T-helper 1 cell treated with Interleukin-12 subunit alpha and Interleukin-12 subunit beta and Interleukin-4 antibody, amounts not matched to agents 30 ng/mL and 1 ng/mL, for 36 hours (primary cell): ENCODE data around the gene ITGBL1. TPM values are rescaled to one million over a fixed set of nuclear protein-coding genes. Genes with fewer than 3 reads are reported as not detected.
"Not testable (repeated sequence)": the region's sequence is repeated elsewhere in the genome, so short reads cannot be mapped to it uniquely, and the experiment has no call there.

ENCODE experiments used
- intact Hi-C: fragments of 100-400 bp; cut with micrococcal nuclease; formaldehyde crosslinking; loops from one replicate; pipeline ENCODE4 v1.15.1; 2024
- total RNA-seq: library from RNA; stranded (reverse); gene quantifications from 2 replicates; pipeline ENCODE4 v1.2.3, GENCODE V29; 2022

ITGBL1 gene
- total RNA-seq, 1 donor from 2014 or later: not detected

DNA sequence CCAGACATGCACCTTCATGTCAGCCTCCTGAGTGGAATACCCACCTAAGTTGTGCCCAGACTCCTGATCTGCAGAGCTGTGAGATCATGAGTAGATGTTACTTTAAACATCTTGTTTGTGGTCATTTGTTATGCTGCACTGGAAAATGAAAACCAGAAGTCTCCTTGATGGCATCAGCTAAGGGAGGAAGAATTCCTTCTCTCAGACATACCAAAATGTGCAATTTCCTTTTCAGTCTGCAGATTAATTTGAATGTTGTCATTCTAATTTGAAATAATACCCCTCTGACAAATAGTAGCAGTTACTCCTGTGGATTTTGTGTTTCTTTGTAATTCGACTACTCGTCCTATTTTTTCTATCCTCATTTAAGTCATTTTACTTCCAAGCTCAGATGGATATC is 59.3 kb downstream of the ITGBL1 start:
- intact Hi-C loops: loop anchor here (5.0 kb wide), 1 partner anchor 431 kb away; no protein-coding TSS in a partner anchor

DNA sequence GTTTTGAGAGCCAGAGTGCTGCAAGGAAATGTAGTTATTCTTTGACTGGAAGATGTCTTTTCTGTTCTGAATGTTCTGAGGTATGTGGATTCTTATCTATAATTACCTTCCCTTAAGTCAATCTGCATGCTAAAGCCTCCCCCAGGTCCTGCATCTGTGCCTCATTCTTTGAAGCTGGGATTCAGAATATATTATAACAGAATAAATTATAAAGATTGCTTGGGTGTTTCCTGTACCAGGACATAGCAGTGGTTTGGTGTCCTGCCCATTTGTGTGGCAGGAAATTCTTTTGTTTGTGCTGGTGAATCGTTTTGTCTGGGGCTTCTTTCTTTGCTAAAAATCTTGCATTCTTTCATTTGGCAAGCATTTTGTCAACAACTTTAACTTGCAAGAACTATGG is 60.2 kb downstream of the ITGBL1 start:
- intact Hi-C loops: loop anchor here (5.0 kb wide), 1 partner anchor 430 kb away; no protein-coding TSS in a partner anchor

DNA sequence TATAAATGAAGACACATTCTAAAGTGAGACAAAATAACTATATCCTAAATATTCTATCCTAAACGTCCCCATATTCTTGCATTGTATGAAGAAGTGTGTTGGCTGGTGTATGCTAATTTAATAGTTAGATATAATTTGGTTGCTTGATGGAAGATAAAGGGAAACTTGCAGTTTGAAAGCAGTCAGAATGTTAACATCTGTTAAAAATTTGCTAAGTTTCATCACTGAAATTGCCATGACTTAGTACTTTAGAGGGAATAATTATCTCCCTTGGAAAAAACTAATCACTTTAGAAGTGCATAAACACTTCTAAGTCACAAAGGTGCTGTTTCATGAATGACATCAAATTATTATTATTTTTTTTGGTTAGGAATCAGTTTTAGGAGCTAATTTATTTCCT is 61.6 kb downstream of the ITGBL1 start:
- intact Hi-C loops: loop anchor here (1.0 to 5.0 kb wide), 5 partner anchors 113 to 943 kb away; no protein-coding TSS in a partner anchor

DNA sequence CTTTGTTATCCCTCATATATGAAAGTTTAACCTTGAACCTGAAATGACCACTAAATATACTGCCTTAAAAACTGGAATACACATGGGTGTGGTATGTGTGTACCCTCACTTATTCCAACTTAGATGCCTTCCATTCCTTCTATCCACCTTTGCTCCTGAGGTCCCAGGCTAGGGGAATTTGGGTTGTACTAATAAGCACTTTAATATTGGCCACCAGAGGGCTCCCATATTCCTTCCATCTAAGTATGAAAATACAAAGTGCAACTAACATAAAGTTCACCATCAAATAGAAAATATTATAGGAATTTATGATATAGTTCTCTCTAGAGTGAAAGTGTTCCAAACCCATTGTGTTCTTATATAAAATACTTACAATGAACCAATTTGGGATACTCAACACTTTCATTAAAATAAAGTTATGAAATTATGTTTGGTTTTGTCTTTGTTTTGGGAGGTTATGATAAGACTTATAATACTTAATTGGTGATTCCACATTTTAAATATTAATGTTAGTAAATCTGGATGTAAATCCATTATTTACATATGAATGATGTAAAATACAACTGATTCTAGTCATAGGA is 62.3 kb downstream of the ITGBL1 start:
- intact Hi-C loops: loop anchor here (1.0 to 5.0 kb wide), 5 partner anchors 113 to 943 kb away; no protein-coding TSS in a partner anchor

DNA sequence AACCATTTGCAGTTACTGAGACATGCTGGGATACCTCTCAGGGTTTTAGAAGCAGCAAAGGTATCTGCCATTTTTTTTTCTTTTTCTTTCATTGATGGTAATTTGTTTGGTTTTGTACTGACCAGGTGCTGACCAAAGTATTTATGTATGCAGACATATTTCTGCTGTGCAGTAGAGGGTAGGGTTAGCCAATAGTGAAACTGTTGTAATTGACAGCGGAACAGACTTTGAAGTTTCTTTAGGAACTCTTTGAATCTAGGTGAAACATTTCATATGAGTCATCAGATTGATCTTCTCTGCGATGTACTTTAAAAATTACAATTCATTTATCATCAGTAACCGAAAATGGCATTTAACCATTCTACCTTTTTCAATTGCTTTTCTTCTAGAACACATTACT is 63.0 kb downstream of the ITGBL1 start:
- intact Hi-C loops: loop anchor here (2.0 kb wide), 1 partner anchor 371 kb away; no protein-coding TSS in a partner anchor

DNA sequence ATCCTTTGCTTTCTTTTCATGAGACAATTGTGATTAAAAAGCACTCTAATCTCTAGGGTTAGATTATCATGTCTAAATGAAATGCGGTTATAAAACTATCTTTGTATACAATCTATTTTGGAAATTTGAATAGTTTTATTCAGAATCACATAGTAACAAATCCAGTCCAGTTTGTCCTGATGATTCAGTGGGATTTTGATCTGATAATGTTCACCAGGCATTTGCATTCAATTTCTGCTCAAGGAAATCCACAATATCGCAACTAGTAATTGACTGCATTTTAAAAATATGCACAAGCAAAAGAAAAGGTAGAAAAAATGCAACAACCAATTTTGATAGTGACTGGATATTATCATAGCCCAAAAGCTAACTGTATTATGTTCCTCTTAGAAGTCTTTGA is 63.8 kb downstream of the ITGBL1 start:
- intact Hi-C loops: no loop called here

DNA sequence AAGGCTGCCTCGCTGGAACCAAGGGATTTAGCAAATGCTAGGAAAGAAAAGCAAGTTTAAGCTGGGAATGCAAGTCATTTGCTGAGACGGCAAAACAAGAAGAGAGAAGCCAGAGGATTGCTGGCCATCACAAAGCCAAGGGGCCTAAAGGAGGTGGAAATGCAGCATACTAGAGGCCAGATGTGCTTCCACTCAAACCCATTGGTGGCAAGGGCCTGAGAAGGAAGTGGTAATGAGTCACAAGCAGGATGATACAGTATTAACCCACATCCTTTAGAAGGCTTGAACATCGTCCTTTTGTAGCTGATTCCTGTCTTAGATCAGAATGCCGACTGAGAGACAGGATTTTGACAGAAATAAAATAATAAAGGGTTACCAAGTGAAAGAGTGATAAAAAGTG is 68.2 kb downstream of the ITGBL1 start:
- intact Hi-C loops: no loop called here

DNA sequence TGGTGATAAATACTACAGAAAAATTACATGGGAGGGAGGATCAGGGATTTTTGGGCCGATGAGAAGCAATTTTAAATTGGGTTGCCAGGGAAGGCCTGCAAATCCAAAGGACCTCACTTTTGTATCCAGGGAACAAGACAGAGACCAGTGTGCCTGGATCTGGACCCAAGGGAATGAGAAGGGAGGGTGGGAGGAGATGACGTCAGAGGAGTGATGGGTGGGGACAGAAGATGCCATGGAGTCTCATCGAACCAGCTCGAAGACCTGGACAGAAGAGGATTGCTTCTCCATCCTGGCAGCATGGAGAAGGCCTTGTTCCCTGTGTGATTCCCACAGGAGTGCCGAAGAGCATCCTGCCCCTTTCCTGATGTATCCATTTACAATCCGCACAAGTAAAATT is 68.9 kb downstream of the ITGBL1 start:
- intact Hi-C loops: no loop called here

DNA sequence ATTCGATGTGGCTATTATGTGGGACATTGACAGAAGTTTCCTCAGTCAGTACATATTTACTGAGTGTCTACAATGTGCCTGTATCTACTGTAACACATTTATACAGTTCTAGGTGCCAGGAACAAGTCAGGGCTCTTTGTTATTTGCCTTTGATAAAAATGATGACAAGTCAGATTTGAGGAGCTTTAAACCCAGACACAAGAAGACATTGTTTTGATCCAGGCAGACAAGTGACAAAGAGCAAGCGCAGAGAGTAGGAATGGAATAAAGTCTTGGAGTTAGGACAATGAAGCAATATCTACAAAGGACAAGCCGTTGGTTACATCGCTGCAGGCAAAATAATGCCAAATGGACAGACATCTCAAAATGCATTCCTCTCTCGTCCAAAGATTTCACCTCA is 70.1 kb downstream of the ITGBL1 start:
- intact Hi-C loops: no loop called here

DNA sequence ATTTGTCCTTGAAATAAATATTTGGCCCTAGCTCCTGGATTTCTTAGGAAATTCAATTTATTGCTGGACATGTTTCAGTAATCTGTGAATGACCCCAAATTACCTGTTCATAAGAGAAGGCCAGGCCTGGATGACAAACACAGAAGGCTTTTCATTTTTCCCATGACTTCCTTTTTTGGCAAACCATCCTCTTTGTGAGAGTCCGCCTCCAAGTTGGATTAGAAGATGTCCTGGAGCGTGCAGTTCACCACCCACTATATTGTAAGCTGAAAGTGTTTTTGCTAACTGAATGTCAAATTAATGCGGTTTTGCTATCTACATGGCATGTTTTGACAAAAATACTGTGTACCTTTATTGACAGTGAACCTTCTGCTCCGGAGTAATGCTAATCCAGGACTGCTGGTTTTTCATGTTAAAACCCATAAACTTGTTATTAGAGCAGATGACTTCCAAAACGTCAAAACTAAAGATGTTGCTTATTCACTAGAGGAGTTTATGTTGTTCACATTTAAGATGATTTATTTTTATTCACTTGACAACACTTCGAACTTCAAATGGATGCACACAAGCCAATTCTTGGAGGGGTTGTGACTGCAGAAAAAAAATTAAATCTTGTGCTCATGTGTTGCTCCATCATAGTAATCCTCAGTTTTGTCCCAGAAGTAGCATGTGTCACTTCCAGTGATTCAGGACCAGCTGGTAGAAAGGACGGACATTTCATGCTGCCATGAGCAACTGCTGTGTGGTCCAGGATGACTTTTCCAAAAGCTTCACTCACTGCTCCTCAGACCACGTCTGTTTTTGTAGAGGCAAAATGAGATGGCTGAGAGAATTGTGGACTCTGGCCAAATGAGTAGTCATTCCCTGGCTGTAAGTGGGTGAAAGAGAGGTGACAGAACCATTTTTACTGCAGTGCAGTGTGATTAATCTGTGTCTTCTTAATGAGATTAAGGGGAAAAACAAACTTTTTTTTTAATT is 71.0 kb downstream of the ITGBL1 start:
- intact Hi-C loops: no loop called here

DNA sequence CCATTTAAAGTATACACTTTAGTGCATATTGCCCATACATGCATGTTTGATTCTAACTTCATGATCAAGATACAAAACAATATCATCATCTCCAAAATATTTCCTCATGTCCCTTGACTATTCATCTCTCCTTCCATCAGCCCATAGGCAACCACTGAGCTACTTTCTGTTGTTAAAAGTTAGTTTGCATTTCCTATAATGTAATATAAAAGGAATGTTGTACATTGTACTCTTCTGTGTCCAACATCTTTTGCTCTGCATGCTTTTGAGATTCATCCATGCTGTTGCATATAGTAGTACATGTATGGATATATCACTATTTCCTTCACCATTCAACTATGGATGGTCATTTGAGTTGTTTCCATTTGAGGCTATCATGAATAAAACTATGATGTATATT is 74.7 kb downstream of the ITGBL1 start:
- intact Hi-C loops: no loop called here

DNA sequence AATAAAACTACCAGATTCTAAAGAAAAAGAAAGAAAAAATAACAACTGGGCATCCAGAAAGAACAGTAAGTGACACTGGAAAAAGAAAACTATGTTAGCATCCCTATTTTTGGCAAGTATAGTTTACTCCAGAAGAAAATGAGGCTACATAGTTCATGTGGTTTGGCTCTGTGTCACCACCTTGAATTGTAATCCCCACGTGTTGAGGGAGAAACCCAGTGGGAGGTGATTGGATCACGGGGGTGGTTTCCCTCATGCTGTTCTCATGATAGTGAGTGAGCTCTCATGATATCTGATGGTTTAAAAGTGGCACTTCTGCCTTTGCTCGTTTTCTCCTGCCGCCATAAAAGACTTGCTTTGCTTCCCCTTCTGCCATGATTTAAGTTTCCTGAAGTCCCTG is 76.9 kb downstream of the ITGBL1 start:
- intact Hi-C loops: no loop called here

DNA sequence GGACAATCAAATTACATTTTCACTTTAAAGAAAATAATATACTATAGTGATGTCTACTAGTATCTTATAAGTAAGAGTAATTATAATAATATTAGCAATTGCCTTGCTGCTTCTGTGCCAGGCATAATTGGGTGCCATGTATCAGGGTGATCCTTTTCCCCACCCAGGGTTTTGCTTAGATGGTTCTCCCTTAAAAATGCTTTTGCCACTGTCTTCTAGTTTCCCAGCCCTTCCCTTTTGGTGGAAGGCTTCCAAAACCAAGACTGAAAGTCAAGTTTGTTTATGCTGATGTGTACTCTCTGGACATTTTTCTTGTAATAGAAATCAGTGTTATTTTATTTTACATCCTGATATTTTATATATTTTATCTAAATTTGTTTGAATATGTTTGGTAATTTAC is 77.8 kb downstream of the ITGBL1 start:
- intact Hi-C loops: no loop called here

DNA sequence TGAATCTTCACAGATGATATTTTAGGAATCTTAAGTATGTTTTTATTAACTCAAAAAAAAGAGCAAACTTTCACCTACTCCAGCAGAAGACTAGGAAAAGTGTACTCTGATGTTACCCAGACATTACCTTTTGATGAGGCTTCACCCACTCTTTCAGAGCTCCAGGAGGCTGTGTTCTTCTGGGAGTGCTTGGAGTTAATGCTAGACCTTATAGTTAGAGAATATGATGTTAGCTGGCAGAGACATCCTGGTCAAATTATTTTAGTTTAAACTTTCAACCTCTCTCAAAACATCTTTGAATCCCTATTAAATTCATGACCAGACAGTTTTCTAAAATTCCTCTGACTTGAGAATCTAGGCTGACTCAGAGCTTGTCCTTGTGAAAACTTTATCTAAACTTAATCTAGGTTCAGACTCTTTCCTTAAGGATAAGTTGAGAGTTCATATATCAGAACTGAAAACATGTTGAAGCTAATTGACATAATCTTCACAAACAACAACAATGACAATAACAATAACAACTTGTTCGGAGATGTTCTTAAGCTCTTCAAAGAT is 82.8 kb downstream of the ITGBL1 start:
- intact Hi-C loops: no loop called here

DNA sequence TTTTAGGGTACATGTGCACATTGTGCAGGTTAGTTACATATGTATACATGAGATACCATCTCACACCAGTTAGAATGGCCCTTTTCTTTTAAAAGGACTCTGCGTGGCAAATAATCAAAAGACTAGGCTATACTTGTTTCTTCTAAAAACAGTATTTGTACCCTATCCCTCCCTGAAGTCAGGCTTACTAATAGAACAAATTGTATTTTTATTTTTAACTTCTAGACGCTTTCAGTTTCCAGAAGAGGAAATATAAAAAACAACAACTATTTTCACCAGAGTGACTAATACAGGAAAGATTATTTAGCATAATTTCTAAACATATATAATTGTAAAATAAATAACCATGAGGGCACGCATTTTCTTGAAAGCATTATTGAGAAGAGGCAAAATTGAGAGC is 83.6 kb downstream of the ITGBL1 start:
- intact Hi-C loops: no loop called here

DNA sequence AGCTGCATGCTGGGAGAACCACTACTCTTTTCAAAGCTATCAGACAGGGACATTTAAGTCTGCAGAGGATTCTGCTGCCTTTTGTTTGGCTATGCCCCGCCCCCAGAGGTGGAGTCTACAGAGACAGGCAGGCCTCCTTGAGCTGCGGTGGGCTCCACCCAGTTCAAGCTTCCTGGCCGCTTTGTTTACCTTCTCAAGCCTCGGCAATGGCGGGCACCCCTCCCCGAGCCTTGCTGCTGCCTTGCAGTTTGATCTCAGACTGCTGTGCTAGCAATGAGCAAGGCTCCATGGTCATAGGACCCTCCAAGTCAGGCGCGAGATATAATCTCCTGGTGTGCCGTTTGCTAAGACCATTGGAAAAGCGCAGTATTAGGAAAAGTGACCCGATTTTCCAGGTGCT is 92.1 kb downstream of the ITGBL1 start:
- intact Hi-C loops: not testable (repeated sequence)

DNA sequence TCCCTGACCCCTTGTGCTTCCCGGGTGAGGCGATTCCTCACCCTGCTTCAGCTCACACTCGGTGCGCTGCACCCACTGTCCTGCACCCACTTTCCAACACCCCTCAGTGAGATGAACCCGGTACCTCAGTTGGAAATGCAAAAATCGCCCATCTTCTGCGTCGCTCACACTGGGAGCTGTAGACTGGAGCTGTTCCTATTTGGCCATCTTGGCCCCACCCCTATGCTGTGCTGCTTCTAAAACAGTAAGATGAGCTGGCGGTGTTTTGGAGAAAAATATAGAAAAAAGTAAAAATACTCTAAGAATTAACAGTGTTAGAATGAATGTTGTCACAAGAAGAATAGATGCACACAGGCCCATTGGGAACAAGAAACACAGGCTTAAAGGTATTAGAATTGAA is 92.5 kb downstream of the ITGBL1 start:
- intact Hi-C loops: no loop called here

DNA sequence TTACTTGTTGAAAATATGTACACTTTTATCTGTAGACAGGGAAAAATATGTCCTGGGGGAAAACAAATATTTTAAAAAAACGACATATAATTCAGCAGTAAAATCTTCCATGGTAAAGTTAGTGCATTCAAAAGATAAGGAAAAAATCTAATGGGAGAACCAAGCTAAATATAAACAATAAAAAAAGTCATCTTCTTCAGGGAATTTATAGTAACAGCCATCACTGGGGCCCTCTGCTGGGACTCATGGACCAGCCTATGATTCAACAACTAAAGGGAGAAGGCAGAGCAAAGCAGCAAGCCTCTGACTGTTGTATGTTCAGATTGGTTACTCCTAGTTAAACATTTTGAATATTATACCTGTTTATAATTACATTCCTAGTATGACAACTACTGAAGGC is 93.0 kb downstream of the ITGBL1 start:
- intact Hi-C loops: no loop called here

DNA sequence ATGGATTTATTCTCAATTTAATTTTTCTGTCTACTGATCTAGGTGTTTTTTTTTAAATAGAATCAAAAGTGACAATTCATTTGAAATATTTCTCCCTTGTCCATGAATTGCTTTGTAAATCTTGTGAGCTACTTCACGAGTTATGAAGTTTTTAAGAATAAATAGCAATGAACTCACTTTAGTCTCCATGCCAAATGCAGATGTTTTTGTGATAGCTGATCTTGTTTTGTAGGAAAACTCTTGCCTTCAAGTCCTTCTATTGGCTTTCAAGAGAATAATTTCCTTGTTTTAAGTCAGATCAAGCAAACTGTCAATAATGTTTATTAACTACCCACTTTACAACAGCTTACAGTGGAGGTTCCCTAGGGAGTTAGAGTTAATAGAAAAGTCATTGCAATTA is 99.8 kb downstream of the ITGBL1 start:
- intact Hi-C loops: no loop called here

DNA sequence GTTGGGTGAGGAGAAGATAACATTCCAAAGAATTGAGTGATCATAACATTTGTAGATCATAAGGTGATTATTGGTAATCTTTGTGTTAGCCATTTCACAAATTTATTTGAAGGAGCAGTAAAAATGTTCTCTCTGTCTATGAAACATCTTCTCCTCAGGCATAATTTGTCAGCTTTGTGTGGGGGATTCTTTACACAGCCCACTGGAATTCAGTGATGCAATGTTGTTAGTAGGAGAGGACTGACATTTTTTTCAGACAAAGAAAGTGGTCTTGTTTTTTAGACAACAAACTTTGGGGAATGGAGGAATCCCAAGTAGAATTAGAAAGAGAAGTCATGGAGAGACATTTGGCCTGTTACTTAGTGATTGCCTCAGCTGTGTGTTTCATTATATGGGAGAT is 100.3 kb downstream of the ITGBL1 start:
- intact Hi-C loops: no loop called here

DNA sequence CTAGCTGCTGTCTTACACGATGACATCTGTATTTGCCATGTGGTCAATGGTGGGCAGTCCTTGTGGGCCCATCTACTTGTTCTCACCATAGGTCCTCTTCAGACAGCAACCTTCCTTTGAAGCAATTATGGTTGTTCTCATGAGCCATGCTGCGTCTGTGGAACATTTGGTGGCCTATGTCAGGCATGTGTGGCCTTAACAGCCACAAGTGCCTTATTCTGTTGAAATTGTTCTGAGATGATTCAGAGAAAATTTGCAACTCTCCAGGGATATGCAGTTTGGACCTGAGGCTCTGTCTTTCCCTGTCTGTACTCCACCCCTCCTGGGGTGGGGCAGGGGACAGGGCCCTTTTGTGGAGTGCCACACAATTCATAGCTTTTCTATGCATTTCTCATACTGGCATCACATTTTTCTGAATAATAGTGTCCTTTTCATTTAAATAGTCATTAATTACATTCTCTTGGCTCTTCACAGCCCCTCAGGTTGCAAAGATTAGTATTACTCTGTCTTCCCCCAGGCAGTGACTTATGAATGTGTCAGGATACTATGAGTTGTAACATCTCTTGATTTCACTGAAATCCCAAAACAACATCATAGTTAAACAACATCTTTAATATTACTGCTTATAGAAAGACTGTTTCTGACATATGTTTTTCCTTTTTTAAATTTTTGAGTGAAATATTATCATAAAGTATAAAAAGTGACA is 102.1 kb downstream of the ITGBL1 start:
- intact Hi-C loops: no loop called here

DNA sequence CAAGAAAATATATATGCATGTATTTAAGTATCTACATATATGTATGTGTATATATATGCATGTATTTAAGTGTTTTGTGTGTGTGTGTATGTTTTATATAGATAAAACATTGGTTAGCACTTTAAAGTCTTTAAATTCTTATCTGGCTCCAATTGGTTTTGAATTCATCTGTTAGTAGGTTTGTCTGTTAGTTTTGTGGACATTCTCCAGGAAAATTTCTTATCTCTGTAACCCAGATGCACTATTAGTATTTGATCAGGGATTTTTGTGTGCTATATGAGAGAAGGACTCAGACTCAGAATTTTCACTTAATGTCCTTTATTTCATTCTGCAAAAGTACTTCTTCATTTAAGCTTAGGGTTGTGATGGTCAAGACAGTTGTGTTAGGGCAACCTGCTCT is 103.1 kb downstream of the ITGBL1 start:
- intact Hi-C loops: no loop called here
